Thymus (tissue), 11 donors: ENCODE measurements around the gene FOXO1. TPM values are rescaled to one million over a fixed set of nuclear protein-coding genes. Genes with fewer than 3 reads are reported as not detected.

Source experiments
- DNase-seq, 9 donors: peaks; one replicate each; pipeline ENCODE4 v3.0.0-alpha.2; 2013; ENCODE audit warnings: low spot score in 9 of 9, low read depth in 6 of 9, missing footprints in 1 of 9
- H3K27ac ChIP-seq, 2 donors: one replicate each; pipeline ENCODE4 v1.5.1; 2013; ENCODE audit warnings: control low read depth in 1 of 2, low read depth in 1 of 2, low read length in 1 of 2, mild to moderate bottlenecking in 1 of 2, moderate library complexity in 1 of 2
- H3K27me3 ChIP-seq, 2 donors: one replicate each; pipeline ENCODE4 v1.5.1; 2013; ENCODE audit warnings: low read length in 1 of 2; ENCODE audit not compliant: control insufficient read depth in 2 of 2, insufficient read depth in 1 of 2
- H3K36me3 ChIP-seq, 2 donors: one replicate each; pipeline ENCODE4 v1.5.1; 2013; ENCODE audit warnings: low read length in 1 of 2, mild to moderate bottlenecking in 1 of 2, moderate library complexity in 1 of 2; ENCODE audit not compliant: control insufficient read depth in 2 of 2, insufficient read depth in 2 of 2
- H3K4me1 ChIP-seq, 2 donors: one replicate each; pipeline ENCODE4 v1.5.1; 2013; ENCODE audit warnings: low read length in 2 of 2; ENCODE audit not compliant: control insufficient read depth in 2 of 2, insufficient read depth in 2 of 2
- H3K4me3 ChIP-seq, 2 donors: one replicate each; pipeline ENCODE4 v1.5.1; 2013; ENCODE audit warnings: low read length in 2 of 2, control low read depth in 1 of 2, mild to moderate bottlenecking in 1 of 2
- H3K9me3 ChIP-seq, 2 donors: one replicate each; pipeline ENCODE4 v1.5.1; 2013; ENCODE audit warnings: low read length in 1 of 2, mild to moderate bottlenecking in 1 of 2; ENCODE audit not compliant: control insufficient read depth in 2 of 2, insufficient read depth in 1 of 2
- WGBS: extraction: QIAGEN DNeasy Blood & Tissue Kit; methylation state at CpG from one replicate; pipeline ENCODE4 v1.1.7; 2013; 5-methylcytosine and 5-hydroxymethylcytosine counted together
- polyA plus RNA-seq: library from polyadenylated mRNA; stranded (reverse); fragments of 200-250 nt; gene quantifications from one replicate; pipeline ENCODE4 v1.2.3, GENCODE V29; 2013
- total RNA-seq: library from RNA; stranded (reverse); fragments of 120-200 nt; gene quantifications from one replicate; pipeline ENCODE4 v1.2.4, GENCODE V29; 2013
- donor health status: healthy.

FOXO1 gene
- total and polyA plus RNA-seq, 2 donors, result 8.7 to 17.2 TPM

- WGBS, result 86% methylated on average over 5 of the region's 5 CpGs
- no peaks in the 10 kb centered on the region for H3K36me3 ChIP-seq
- DNase-seq, result no peak
- peaks cover 0 to 22% of the 10 kb centered on the region in 2 donors for H3K4me1 ChIP-seq
- no peak overlapping the region for H3K27ac ChIP-seq
- H3K27me3 ChIP-seq, result no peaks in the 10 kb centered on the region
- H3K4me3 ChIP-seq, result no peak overlapping the region
- H3K9me3 ChIP-seq, result no peaks in the 10 kb centered on the region
Observed at GRCh38 chr13:40586886-40587565, 79.4 kb downstream of the FOXO1 start.

GRCh38 chr13:40585911-40586471 lies 80.5 kb downstream of the FOXO1 start:
- H3K27me3 ChIP-seq, result no peaks in the 10 kb centered on the region

GRCh38 chr13:40583738-40584137 lies 82.7 kb downstream of the FOXO1 start:
- H3K27ac ChIP-seq, result no peak overlapping the region
- H3K27me3 ChIP-seq, result no peaks in the 10 kb centered on the region
- no peak overlapping the region for H3K4me3 ChIP-seq
- H3K9me3 ChIP-seq, result no peaks in the 10 kb centered on the region
- H3K4me1 ChIP-seq, result peaks cover 0 to 12% of the 10 kb centered on the region in 2 donors
- no peaks in the 10 kb centered on the region for H3K36me3 ChIP-seq
- DNase-seq, result no peak

More at GRCh38 chr13:40585911-40586471, 80.5 kb downstream of the FOXO1 start:
- 25% methylated on average over 1 of the region's 1 CpG for WGBS
- H3K9me3 ChIP-seq, result no peaks in the 10 kb centered on the region
- H3K4me3 ChIP-seq, result no peak overlapping the region
- peaks cover 0 to 20% of the 10 kb centered on the region in 2 donors for H3K4me1 ChIP-seq
- H3K27ac ChIP-seq, result no peak overlapping the region
- no peak for DNase-seq
- no peaks in the 10 kb centered on the region for H3K36me3 ChIP-seq

- DNase-seq, result no peak
- Histone ChIP-seq H3K27ac (no peak overlapping the region), H3K27me3 (no peaks in the 10 kb centered on the region), H3K36me3 (no peaks in the 10 kb centered on the region), H3K4me3 (no peak overlapping the region), H3K9me3 (no peaks in the 10 kb centered on the region), H3K4me1 (peaks cover 0 to 13% of the 10 kb centered on the region in 2 donors)
- WGBS, result 97% methylated on average over 2 of the region's 2 CpGs
Observed at GRCh38 chr13:40582531-40582930, 83.9 kb downstream of the FOXO1 start.

DNA sequence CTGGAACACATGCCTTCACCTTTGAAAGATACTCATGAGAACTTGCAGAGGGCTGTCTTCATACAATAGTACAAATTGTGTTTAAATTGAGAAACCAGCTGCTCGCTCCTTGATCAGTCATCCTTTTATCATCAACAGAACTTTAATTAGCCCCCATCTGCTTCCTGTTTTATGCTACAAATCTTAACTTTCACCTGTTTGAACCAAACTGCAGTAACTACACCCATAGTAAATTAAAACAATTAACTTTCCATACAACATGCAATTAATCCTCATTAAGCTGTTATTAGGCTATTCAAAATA lies 85.2 kb downstream of the FOXO1 start:
- DNase-seq, result no peak
- H3K4me1 ChIP-seq, result peaks cover 0 to 10% of the 10 kb centered on the region in 2 donors
- H3K27me3 ChIP-seq, result no peaks in the 10 kb centered on the region
- no peaks in the 10 kb centered on the region for H3K36me3 ChIP-seq
- no peak overlapping the region for H3K4me3 ChIP-seq
- WGBS, result 41% methylated on average over 1 of the region's 1 CpG
- H3K27ac ChIP-seq, result no peak overlapping the region
- no peaks in the 10 kb centered on the region for H3K9me3 ChIP-seq

DNA sequence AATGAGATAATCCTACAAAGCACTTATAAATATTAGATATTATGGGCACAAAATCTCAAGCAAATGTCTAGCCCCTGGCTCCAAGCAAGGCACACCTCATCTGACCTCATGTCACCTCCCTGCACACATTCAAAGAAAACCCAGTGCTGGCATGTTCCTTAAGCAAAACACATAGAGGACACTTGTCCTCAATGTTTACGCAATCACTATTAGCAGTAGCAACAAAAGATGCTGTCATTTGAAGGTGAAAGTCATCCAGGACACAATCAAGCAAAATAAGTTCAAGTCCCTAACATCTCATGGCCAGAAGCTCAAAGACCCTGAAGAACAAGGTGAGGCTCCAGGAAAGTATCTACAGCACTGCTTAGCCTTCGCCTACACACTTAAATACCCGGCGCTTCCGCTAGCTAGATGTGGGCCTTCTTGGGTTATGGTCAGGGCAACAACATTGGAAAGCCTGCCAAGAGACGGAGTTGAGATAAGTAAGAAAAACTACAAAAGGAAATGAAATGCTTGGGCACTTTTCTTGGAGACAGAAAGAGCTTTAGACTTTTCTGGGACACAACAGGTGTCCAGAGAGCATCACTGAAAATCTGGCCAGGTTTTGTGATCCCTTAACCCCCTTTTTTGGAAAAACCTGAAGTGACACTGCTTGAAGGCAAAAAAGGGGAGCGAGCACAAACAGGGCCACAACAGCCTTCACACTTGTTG lies 85.7 kb downstream of the FOXO1 start:
- DNase-seq, result no peak
- no peaks in the 10 kb centered on the region for H3K36me3 ChIP-seq
- 94% methylated on average over 7 of the region's 7 CpGs for WGBS
- no peak overlapping the region for H3K27ac ChIP-seq
- no peaks in the 10 kb centered on the region for H3K9me3 ChIP-seq
- peaks cover 0 to 10% of the 10 kb centered on the region in 2 donors for H3K4me1 ChIP-seq
- H3K4me3 ChIP-seq, result no peak overlapping the region
- no peaks in the 10 kb centered on the region for H3K27me3 ChIP-seq

- Histone ChIP-seq H3K4me1 (peaks cover 0 to 10% of the 10 kb centered on the region in 2 donors), H3K4me3 (no peak overlapping the region), H3K27me3 (no peaks in the 10 kb centered on the region), H3K36me3 (no peaks in the 10 kb centered on the region), H3K9me3 (no peaks in the 10 kb centered on the region), H3K27ac (no peak overlapping the region)
- WGBS, result 99% methylated on average over 2 of the region's 2 CpGs
- no peak for DNase-seq
Observed at GRCh38 chr13:40579535-40579934, 86.9 kb downstream of the FOXO1 start.

GRCh38 chr13:40578055-40578454 lies 88.4 kb downstream of the FOXO1 start:
- no peaks in the 10 kb centered on the region for H3K36me3 ChIP-seq
- no peak overlapping the region for H3K27ac ChIP-seq
- no peak overlapping the region for H3K4me3 ChIP-seq
- H3K27me3 ChIP-seq, result no peaks in the 10 kb centered on the region
- H3K9me3 ChIP-seq, result no peaks in the 10 kb centered on the region
- no peak for DNase-seq
- peaks cover 0 to 12% of the 10 kb centered on the region in 2 donors for H3K4me1 ChIP-seq
- 93% methylated on average over 3 of the region's 3 CpGs for WGBS

DNA sequence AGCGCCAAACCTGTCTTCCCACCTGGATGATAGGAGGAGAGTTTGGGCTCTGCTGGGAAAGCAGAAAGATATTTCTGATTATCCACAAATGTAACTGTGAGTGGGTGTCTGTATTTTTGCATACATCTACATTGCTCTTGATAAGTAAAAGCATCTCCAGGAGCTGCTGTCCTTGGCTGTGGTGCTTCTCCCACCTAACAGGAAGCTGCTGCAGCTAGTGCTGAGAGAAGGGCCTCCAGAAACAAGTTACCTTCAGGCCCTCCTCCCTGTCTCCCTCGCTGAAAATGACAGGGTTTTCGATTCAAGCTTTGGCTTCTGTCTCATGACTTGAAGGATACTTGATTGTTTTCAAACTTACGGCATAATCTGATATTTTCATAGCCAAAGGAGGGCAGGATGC lies 90.1 kb downstream of the FOXO1 start:
- no peak for DNase-seq
- Histone ChIP-seq H3K27ac (no peak overlapping the region), H3K4me3 (no peak overlapping the region), H3K36me3 (no peaks in the 10 kb centered on the region), H3K9me3 (no peaks in the 10 kb centered on the region), H3K4me1 (peaks cover 0 to 14% of the 10 kb centered on the region in 2 donors), H3K27me3 (no peaks in the 10 kb centered on the region)
- 76% methylated on average over 4 of the region's 4 CpGs for WGBS
